Measurements from ENCODE around the gene TECPR2.

TECPR2 gene

GRCh38 chr14:102471921-102472790, 109.4 kb downstream of the TECPR2 start:
- TF ChIP-seq SIN3A (IDR thresholded peaks at IDR 0.05; ENCODE audit: borderline replicate concordance, insufficient read depth, low read length): no peak
- no peak for TF ChIP-seq FOXP2 (optimal IDR thresholded peaks at IDR 0.05; ENCODE audit: borderline replicate concordance, extremely low read depth, extremely low read length, insufficient read depth)
- TF ChIP-seq REST (IDR thresholded peaks at IDR 0.05; ENCODE audit: insufficient read depth in 1 of 2, low read depth in 2 of 2, low read length in 2 of 2): no peak
- TF ChIP-seq POLR2AphosphoS5 (IDR thresholded peaks at IDR 0.05; ENCODE audit: low read depth, low read length): no peak
- no peak for TF ChIP-seq TAF1 (IDR thresholded peaks at IDR 0.05; ENCODE audit: borderline replicate concordance, insufficient read depth, low read length)

GRCh38 chr14:102472791-102473150, 110.0 kb downstream of the TECPR2 start:
- TF ChIP-seq REST (IDR thresholded peaks at IDR 0.05; ENCODE audit: insufficient read depth in 1 of 2, low read depth in 2 of 2, low read length in 2 of 2) (no peak), FOXP2 (optimal IDR thresholded peaks at IDR 0.05; ENCODE audit: borderline replicate concordance, extremely low read depth, extremely low read length, insufficient read depth) (no peak), POLR2AphosphoS5 (IDR thresholded peaks at IDR 0.05; ENCODE audit: low read depth, low read length) (no peak), TAF1 (IDR thresholded peaks at IDR 0.05; ENCODE audit: borderline replicate concordance, insufficient read depth, low read length) (no peak), SIN3A (IDR thresholded peaks at IDR 0.05; ENCODE audit: borderline replicate concordance, insufficient read depth, low read length) (no peak)

- no peak for TF ChIP-seq REST (IDR thresholded peaks at IDR 0.05; ENCODE audit: insufficient read depth in 1 of 2, low read depth in 2 of 2, low read length in 2 of 2)
- TF ChIP-seq SIN3A (IDR thresholded peaks at IDR 0.05; ENCODE audit: borderline replicate concordance, insufficient read depth, low read length): no peak
- no peak for TF ChIP-seq POLR2AphosphoS5 (IDR thresholded peaks at IDR 0.05; ENCODE audit: low read depth, low read length)
- no peak for TF ChIP-seq TAF1 (IDR thresholded peaks at IDR 0.05; ENCODE audit: borderline replicate concordance, insufficient read depth, low read length)
- no peak for TF ChIP-seq FOXP2 (optimal IDR thresholded peaks at IDR 0.05; ENCODE audit: borderline replicate concordance, extremely low read depth, extremely low read length, insufficient read depth)
Observed at GRCh38 chr14:102473559-102473958, 110.8 kb downstream of the TECPR2 start.

GRCh38 chr14:102474934-102475333, 112.2 kb downstream of the TECPR2 start:
- TF ChIP-seq TAF1 (IDR thresholded peaks at IDR 0.05; ENCODE audit: borderline replicate concordance, insufficient read depth, low read length) (no peak), FOXP2 (optimal IDR thresholded peaks at IDR 0.05; ENCODE audit: borderline replicate concordance, extremely low read depth, extremely low read length, insufficient read depth) (no peak)

GRCh38 chr14:102479107-102479506, 116.4 kb downstream of the TECPR2 start:
- no peak for TF ChIP-seq POLR2AphosphoS5 (IDR thresholded peaks at IDR 0.05; ENCODE audit: low read depth, low read length)
- TF ChIP-seq FOXP2 (optimal IDR thresholded peaks at IDR 0.05; ENCODE audit: borderline replicate concordance, extremely low read depth, extremely low read length, insufficient read depth): no peak
- no peak for TF ChIP-seq TAF1 (IDR thresholded peaks at IDR 0.05; ENCODE audit: borderline replicate concordance, insufficient read depth, low read length)
- no peak for TF ChIP-seq SIN3A (IDR thresholded peaks at IDR 0.05; ENCODE audit: borderline replicate concordance, insufficient read depth, low read length)
- no peak for TF ChIP-seq REST (IDR thresholded peaks at IDR 0.05; ENCODE audit: insufficient read depth in 1 of 2, low read depth in 2 of 2, low read length in 2 of 2)
